ENCODE results near the gene PBX3.

The PBX3 gene

GRCh38 chr9:125932746-125933455, 185.7 kb downstream of the PBX3 start:
- FAIRE-seq (no peak), DNase-seq (ENCODE audit: low spot score) (no peak)

- no peak for FAIRE-seq
- DNase-seq (ENCODE audit: low spot score): no peak
These were observed 195.0 kb downstream of the PBX3 start for GRCh38 chr9:125942125-125942524.

GRCh38 chr9:125943831-125944230, 196.7 kb downstream of the PBX3 start:
- no peak for DNase-seq (ENCODE audit: low spot score)
- FAIRE-seq: no peak

- no peak for FAIRE-seq
- DNase-seq (ENCODE audit: low spot score): no peak
These were observed 199.2 kb downstream of the PBX3 start for GRCh38 chr9:125946397-125946796.

GRCh38 chr9:125948887-125949596, 201.9 kb downstream of the PBX3 start:
- DNase-seq (ENCODE audit: low spot score): peak; percentile 19
- no peak for FAIRE-seq

GRCh38 chr9:125949703-125950460, 202.7 kb downstream of the PBX3 start:
- FAIRE-seq (no peak), DNase-seq (ENCODE audit: low spot score) (no peak)

- FAIRE-seq (no peak), DNase-seq (ENCODE audit: low spot score) (no peak)
These were observed 203.8 kb downstream of the PBX3 start for GRCh38 chr9:125950880-125951471.

GRCh38 chr9:125953314-125954019, 206.3 kb downstream of the PBX3 start:
- FAIRE-seq (no peak), DNase-seq (ENCODE audit: low spot score) (no peak)

GRCh38 chr9:125956102-125956501, 208.9 kb downstream of the PBX3 start:
- DNase-seq (ENCODE audit: low spot score) (no peak), FAIRE-seq (no peak)

GRCh38 chr9:125959315-125959714, 212.1 kb downstream of the PBX3 start:
- DNase-seq (ENCODE audit: low spot score): no peak
- no peak for FAIRE-seq

GRCh38 chr9:125959951-125960619, 212.9 kb downstream of the PBX3 start:
- FAIRE-seq (no peak), DNase-seq (ENCODE audit: low spot score) (no peak)

GRCh38 chr9:125960626-125961025, 213.5 kb downstream of the PBX3 start:
- DNase-seq (ENCODE audit: low spot score): no peak
- FAIRE-seq: no peak

- DNase-seq (ENCODE audit: low spot score): no peak
These were observed 213.9 kb downstream of the PBX3 start for GRCh38 chr9:125961072-125961471.

GRCh38 chr9:125963932-125964331, 216.8 kb downstream of the PBX3 start:
- FAIRE-seq: no peak
- DNase-seq (ENCODE audit: low spot score): no peak

More at GRCh38 chr9:125961072-125961471, 213.9 kb downstream of the PBX3 start:
- FAIRE-seq: no peak

- FAIRE-seq: no peak
These were observed 217.6 kb downstream of the PBX3 start for GRCh38 chr9:125964702-125965225.

GRCh38 chr9:125965477-125965876, 218.3 kb downstream of the PBX3 start:
- no peak for FAIRE-seq
- DNase-seq (ENCODE audit: low spot score): no peak

More at GRCh38 chr9:125964702-125965225, 217.6 kb downstream of the PBX3 start:
- DNase-seq (ENCODE audit: low spot score): no peak

GRCh38 chr9:125966466-125966865, 219.3 kb downstream of the PBX3 start:
- no peak for DNase-seq (ENCODE audit: low spot score)
- no peak for FAIRE-seq

- DNase-seq (ENCODE audit: low spot score) (no peak), FAIRE-seq (no peak)
These were observed 220.0 kb downstream of the PBX3 start for GRCh38 chr9:125966959-125967711.

- DNase-seq (ENCODE audit: low spot score) (no peak), FAIRE-seq (no peak)
These were observed 221.7 kb downstream of the PBX3 start for GRCh38 chr9:125968714-125969374.
